DOHH2 (cell line): ENCODE results near the gene REV1.

ENCODE experiments used
- H3F3A ChIP-seq: fragments of 200-600 bp; sonication (generic), shearing (Covaris generic); 2 replicates; pipeline ENCODE4 v1.6.0; 2016; ENCODE audit warnings: antibody characterized with exemption, mild to moderate bottlenecking; ENCODE audit not compliant: control insufficient read depth, insufficient read depth
- H3K27ac ChIP-seq: fragments of 200-600 bp; sonication (generic); 2 replicates; pipeline ENCODE4 v1.5.1; 2014; ENCODE audit warnings: low read depth, mild to moderate bottlenecking, low read length, moderate library complexity
- H3K27me3 ChIP-seq: fragments of 200-600 bp; sonication (generic); 2 replicates; pipeline ENCODE4 v1.6.1; 2014; ENCODE audit warnings: mild to moderate bottlenecking, low read length, mixed read lengths; ENCODE audit not compliant: control insufficient read depth
- H3K36me3 ChIP-seq: fragments of 200-600 bp; sonication (generic); 2 replicates; pipeline ENCODE4 v1.6.1; 2014; ENCODE audit warnings: mild to moderate bottlenecking, low read length, moderate library complexity, mixed read lengths; ENCODE audit not compliant: control insufficient read depth
- H3K4me1 ChIP-seq: fragments of 200-600 bp; sonication (generic); 2 replicates; pipeline ENCODE4 v1.6.1; 2014; ENCODE audit warnings: mild to moderate bottlenecking, low read length, mixed read lengths; ENCODE audit not compliant: control insufficient read depth
- H3K4me2 ChIP-seq: fragments of 200-600 bp; sonication (generic); 2 replicates; pipeline ENCODE4 v1.6.0; 2014; ENCODE audit warnings: mild to moderate bottlenecking, low read length, moderate library complexity
- H3K4me3 ChIP-seq: fragments of 200-600 bp; sonication (generic); 2 replicates; pipeline ENCODE4 v1.5.1; 2014; ENCODE audit warnings: mild to moderate bottlenecking, low read length, mixed read lengths
- H3K79me2 ChIP-seq: fragments of 200-600 bp; sonication (generic); 2 replicates; pipeline ENCODE4 v1.6.1; 2014; ENCODE audit warnings: mild to moderate bottlenecking, low read length, mixed read lengths; ENCODE audit not compliant: control insufficient read depth
- H3K9me2 ChIP-seq: fragments of 200-600 bp; sonication (generic); replicated peaks from 2 replicates; pipeline ENCODE4 v1.6.1; 2014; ENCODE audit warnings: mild to moderate bottlenecking, low read length, mixed read lengths; ENCODE audit not compliant: control insufficient read depth
- H3K9me3 ChIP-seq: fragments of 200-600 bp; sonication (generic); 2 replicates; pipeline ENCODE4 v1.6.1; 2014; ENCODE audit warnings: antibody characterized with exemption, low read length, mixed read lengths; ENCODE audit not compliant: control insufficient read depth, insufficient read depth
- H4K20me1 ChIP-seq: fragments of 200-600 bp; sonication (generic); 2 replicates; pipeline ENCODE4 v1.6.0; 2014; ENCODE audit warnings: low read depth, mild to moderate bottlenecking, antibody characterized with exemption, low read length, moderate library complexity; ENCODE audit not compliant: control insufficient read depth, insufficient read depth
- EZH2phosphoT487 ChIP-seq: fragments of 200-600 bp; sonication (generic); IDR thresholded peaks from 2 replicates; pipeline ENCODE4 v1.6.1; 2017; ENCODE audit warnings: borderline replicate concordance, mild to moderate bottlenecking, antibody characterized with exemption, low read length, moderate library complexity, mixed read lengths
- TF ChIP-seq, protein P1 (sequence below): fragments of 200-600 bp; sonication (generic); IDR thresholded peaks from one replicate; pipeline ENCODE4 v1.5.1; 2014; ENCODE audit warnings: antibody characterized with exemption, mild to moderate bottlenecking, low read depth, low read length; ENCODE audit not compliant: poor library complexity, severe bottlenecking

The REV1 gene

GRCh38 chr2:99433340-99433739 lies 56.5 kb downstream of the REV1 start:
- no peaks in the 10 kb centered on the region for H3K27me3 ChIP-seq
- H3K79me2 ChIP-seq, result peaks cover 3% of the 10 kb centered on the region; the same call in 1 of the 2 replicates
- H3F3A ChIP-seq, result peaks cover 2% of the 10 kb centered on the region; the same call in 1 of the 2 replicates
- no peaks in the 10 kb centered on the region for H4K20me1 ChIP-seq
- H3K4me3 ChIP-seq, result no peak overlapping the region
- no peaks in the 10 kb centered on the region for H3K9me2 ChIP-seq
- no peak for TF ChIP-seq EZH2phosphoT487
- TF ChIP-seq, protein P1, sequence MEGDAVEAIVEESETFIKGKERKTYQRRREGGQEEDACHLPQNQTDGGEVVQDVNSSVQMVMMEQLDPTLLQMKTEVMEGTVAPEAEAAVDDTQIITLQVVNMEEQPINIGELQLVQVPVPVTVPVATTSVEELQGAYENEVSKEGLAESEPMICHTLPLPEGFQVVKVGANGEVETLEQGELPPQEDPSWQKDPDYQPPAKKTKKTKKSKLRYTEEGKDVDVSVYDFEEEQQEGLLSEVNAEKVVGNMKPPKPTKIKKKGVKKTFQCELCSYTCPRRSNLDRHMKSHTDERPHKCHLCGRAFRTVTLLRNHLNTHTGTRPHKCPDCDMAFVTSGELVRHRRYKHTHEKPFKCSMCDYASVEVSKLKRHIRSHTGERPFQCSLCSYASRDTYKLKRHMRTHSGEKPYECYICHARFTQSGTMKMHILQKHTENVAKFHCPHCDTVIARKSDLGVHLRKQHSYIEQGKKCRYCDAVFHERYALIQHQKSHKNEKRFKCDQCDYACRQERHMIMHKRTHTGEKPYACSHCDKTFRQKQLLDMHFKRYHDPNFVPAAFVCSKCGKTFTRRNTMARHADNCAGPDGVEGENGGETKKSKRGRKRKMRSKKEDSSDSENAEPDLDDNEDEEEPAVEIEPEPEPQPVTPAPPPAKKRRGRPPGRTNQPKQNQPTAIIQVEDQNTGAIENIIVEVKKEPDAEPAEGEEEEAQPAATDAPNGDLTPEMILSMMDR, result no peak
- H3K27ac ChIP-seq, result no peak overlapping the region
- peaks cover 66% of the 10 kb centered on the region for H3K36me3 ChIP-seq
- H3K9me3 ChIP-seq, result no peaks in the 10 kb centered on the region
- H3K4me1 ChIP-seq, result peaks cover 6% of the 10 kb centered on the region; the same call in 1 of the 2 replicates
- no peak overlapping the region for H3K4me2 ChIP-seq

DNA sequence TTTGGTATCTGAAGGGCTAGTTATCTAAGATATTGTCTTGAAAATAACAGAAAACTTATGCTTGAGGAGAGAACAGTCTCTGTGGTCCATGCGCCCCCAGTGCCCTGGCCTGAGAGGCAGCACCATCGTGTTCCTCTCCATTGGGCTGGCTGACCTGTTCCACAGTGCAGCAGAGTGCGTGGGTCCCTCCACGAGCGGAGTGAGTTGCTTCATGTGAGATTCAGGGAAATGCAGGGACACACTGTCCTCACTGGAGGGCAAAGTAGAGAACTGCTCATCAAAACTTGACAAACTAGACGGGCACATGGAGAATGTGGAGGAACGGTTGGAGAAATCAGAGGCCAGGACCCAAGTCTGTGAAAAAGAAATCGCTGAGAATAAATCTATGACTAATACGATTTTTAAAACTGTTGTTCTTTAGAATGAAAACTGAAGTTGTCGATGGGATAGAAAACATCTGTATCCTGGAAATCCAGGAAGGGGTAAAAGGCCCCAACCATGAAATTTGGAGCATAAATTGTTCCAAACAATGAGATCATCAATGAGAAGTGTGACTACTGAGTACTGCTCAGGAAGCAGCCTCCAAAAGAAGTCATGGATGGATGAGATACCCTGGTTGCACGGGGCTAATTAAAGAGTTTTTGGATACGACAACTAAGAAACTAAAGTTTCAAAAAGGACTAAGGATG lies 58.1 kb downstream of the REV1 start:
- TF ChIP-seq, protein P1, result no peak
- no peak for TF ChIP-seq EZH2phosphoT487
- Histone ChIP-seq H3K9me3 (no peaks in the 10 kb centered on the region), H3K27me3 (no peaks in the 10 kb centered on the region), H3K4me3 (no peak overlapping the region), H3K9me2 (no peaks in the 10 kb centered on the region), H3K4me1 (peaks cover 6% of the 10 kb centered on the region; the same call in 1 of the 2 replicates), H4K20me1 (no peaks in the 10 kb centered on the region; the same call in 1 of the 2 replicates), H3F3A (peaks cover 2% of the 10 kb centered on the region; the same call in 1 of the 2 replicates), H3K27ac (no peak overlapping the region), H3K36me3 (peaks cover 77% of the 10 kb centered on the region), H3K79me2 (peaks cover 3% of the 10 kb centered on the region; the same call in 1 of the 2 replicates), H3K4me2 (no peak overlapping the region)

DNA sequence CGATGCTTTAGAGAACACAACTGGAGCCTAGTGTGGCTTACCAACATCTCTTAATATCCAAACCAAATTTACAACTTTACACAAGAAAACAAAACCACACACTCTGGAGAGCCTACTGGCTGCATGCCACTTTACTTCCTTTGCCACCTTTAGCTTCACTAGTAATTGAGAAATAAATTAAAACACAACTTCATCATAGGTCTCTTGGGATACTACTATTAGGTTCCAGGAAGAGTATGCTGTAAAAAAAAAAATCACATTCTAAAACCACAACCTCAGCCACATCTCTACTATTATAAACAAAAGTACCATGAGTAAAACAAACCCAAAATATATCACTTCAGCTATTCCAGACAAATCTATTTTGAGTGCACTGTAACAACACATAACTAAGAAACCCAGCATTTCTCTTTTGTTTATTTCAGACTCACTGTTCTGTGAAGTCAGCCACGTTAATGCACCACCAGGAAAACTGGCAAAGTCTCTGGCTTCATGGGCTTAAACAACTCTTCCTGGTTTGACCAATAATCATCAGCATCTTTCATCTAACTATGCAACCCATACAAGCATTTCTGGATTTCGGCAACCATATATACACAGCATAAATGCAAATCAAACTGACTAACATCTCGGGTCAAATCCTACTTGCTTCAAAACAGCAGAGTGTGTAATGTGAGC lies 59.1 kb downstream of the REV1 start:
- no peak overlapping the region for H3K4me2 ChIP-seq

More for the DNA sequence above, 59.1 kb downstream of the REV1 start:
- H3K79me2 ChIP-seq, result peaks cover 3% of the 10 kb centered on the region; the same call in 1 of the 2 replicates
- TF ChIP-seq, protein P1, result no peak
- no peak for TF ChIP-seq EZH2phosphoT487
- peaks cover 74% of the 10 kb centered on the region for H3K36me3 ChIP-seq
- no peaks in the 10 kb centered on the region for H3K9me3 ChIP-seq
- H4K20me1 ChIP-seq, result no peaks in the 10 kb centered on the region; the same call in 1 of the 2 replicates
- H3K4me1 ChIP-seq, result peaks cover 6% of the 10 kb centered on the region; the same call in 1 of the 2 replicates
- peaks cover 2% of the 10 kb centered on the region; the same call in 1 of the 2 replicates for H3F3A ChIP-seq
- H3K27me3 ChIP-seq, result no peaks in the 10 kb centered on the region
- H3K9me2 ChIP-seq, result no peaks in the 10 kb centered on the region
- no peak overlapping the region for H3K27ac ChIP-seq
- no peak overlapping the region for H3K4me3 ChIP-seq
